WTC11 (cell line): ENCODE measurements around the gene PCSK5. TPM values are rescaled to one million over a fixed set of nuclear protein-coding genes. Genes with fewer than 3 reads are reported as not detected.

Experiments used
- ATAC-seq: fragments of 200-7000 bp; cut with Tn5 transposase; 2 replicates; pipeline ENCODE4 v1.10.0; 2021; ENCODE audit warnings: mild to moderate bottlenecking, moderate library complexity
- CTCF ChIA-PET: fragments of 300-600 bp; sonication (Branson Sonifier 250); formaldehyde crosslinking; loops from one replicate; lab custom pipeline; 2021; ENCODE audit warnings: antibody characterized with exemption; lab: Charles Lee
- POLR2A ChIA-PET: fragments of 350-600 bp; sonication (Branson Sonifier 250); formaldehyde crosslinking; loops from one replicate; lab custom pipeline; 2021; ENCODE audit warnings: antibody characterized with exemption; lab: Charles Lee
- DNase-seq: peaks from one replicate; pipeline ENCODE4 v3.0.0; 2021; ENCODE audit warnings: low spot score
- H3K27ac Mint-ChIP-seq: 2 replicates; pipeline ENCODE4 v1.8.0; 2021; ENCODE audit warnings: mixed read lengths
- H3K27me3 Mint-ChIP-seq: 2 replicates; pipeline ENCODE4 v1.8.0; 2021; ENCODE audit warnings: low read depth, mild to moderate bottlenecking, moderate library complexity, mixed read lengths
- H3K36me3 Mint-ChIP-seq: 2 replicates; pipeline ENCODE4 v1.8.0; 2021; ENCODE audit warnings: mixed read lengths
- H3K4me1 Mint-ChIP-seq: 2 replicates; pipeline ENCODE4 v1.8.0; 2022; ENCODE audit warnings: mixed read lengths
- H3K4me3 Mint-ChIP-seq: 2 replicates; pipeline ENCODE4 v1.8.0; 2021; ENCODE audit warnings: mild to moderate bottlenecking, moderate library complexity, mixed read lengths
- H3K9me3 Mint-ChIP-seq: 2 replicates; pipeline ENCODE4 v1.8.0; 2021; ENCODE audit warnings: mixed read lengths
- AR ChIP-seq: fragments of 250-450 bp; sonication (Bioruptor Pico); IDR thresholded peaks from 2 replicates; pipeline ENCODE4 v1.9.0; 2021; ENCODE audit warnings: mild to moderate bottlenecking
- EMX1 ChIP-seq: fragments of 250-450 bp; sonication (Bioruptor Pico); IDR thresholded peaks from 2 replicates; pipeline ENCODE4 v1.8.0; 2021; ENCODE audit warnings: mild to moderate bottlenecking
- ETV6 ChIP-seq: sonication (generic); formaldehyde crosslinking; IDR thresholded peaks from 2 replicates; pipeline ENCODE4 v1.8.1; 2022; ENCODE audit warnings: mild to moderate bottlenecking, missing genetic modification reagents
- GABPB1 ChIP-seq: sonication (generic); formaldehyde crosslinking; IDR thresholded peaks from 2 replicates; pipeline ENCODE4 v1.8.1; 2023; ENCODE audit warnings: mild to moderate bottlenecking, missing genetic modification reagents
- IRF1 ChIP-seq: sonication (generic); formaldehyde crosslinking; IDR thresholded peaks from 2 replicates; pipeline ENCODE4 v1.8.0; 2023; ENCODE audit warnings: missing genetic modification reagents
- JAZF1 ChIP-seq: fragments of 250-450 bp; sonication (Bioruptor Pico); IDR thresholded peaks from 2 replicates; pipeline ENCODE4 v1.9.0; 2021; ENCODE audit warnings: moderate library complexity, mild to moderate bottlenecking, inconsistent platforms
- MXD4 ChIP-seq: fragments of 250-450 bp; sonication (Bioruptor Pico); IDR thresholded peaks from 2 replicates; pipeline ENCODE4 v1.8.0; 2021; ENCODE audit warnings: mild to moderate bottlenecking, moderate library complexity, borderline replicate concordance
- NFYB ChIP-seq: sonication (generic); formaldehyde crosslinking; conservative IDR thresholded peaks from 2 replicates; pipeline ENCODE4 v1.8.0; 2022; ENCODE audit warnings: low read depth, missing genetic modification reagents
- NR2C2 ChIP-seq: sonication (generic); formaldehyde crosslinking; IDR thresholded peaks from 2 replicates; pipeline ENCODE4 v1.8.0; 2022; ENCODE audit warnings: mild to moderate bottlenecking, missing genetic modification reagents
- OVOL2 ChIP-seq: fragments of 250-450 bp; sonication (Bioruptor Pico); IDR thresholded peaks from 2 replicates; pipeline ENCODE4 v1.9.0; 2021; ENCODE audit warnings: mild to moderate bottlenecking, borderline replicate concordance
- RORB ChIP-seq: fragments of 250-450 bp; sonication (Bioruptor Pico); IDR thresholded peaks from 2 replicates; pipeline ENCODE4 v1.9.0; 2021; ENCODE audit warnings: mild to moderate bottlenecking
- SMAD4 ChIP-seq: sonication (generic); formaldehyde crosslinking; IDR thresholded peaks from 2 replicates; pipeline ENCODE4 v1.8.0; 2022; ENCODE audit warnings: mild to moderate bottlenecking, missing genetic modification reagents
- SP1 ChIP-seq: sonication (generic); formaldehyde crosslinking; conservative IDR thresholded peaks from 2 replicates; pipeline ENCODE4 v1.8.1; 2022; ENCODE audit warnings: missing genetic modification reagents
- STAT6 ChIP-seq: sonication (generic); formaldehyde crosslinking; conservative IDR thresholded peaks from 2 replicates; pipeline ENCODE4 v1.8.1; 2023; ENCODE audit warnings: mild to moderate bottlenecking, low read depth, missing genetic modification reagents, moderate library complexity
- USF1 ChIP-seq: sonication (generic); formaldehyde crosslinking; IDR thresholded peaks from 2 replicates; pipeline ENCODE4 v1.8.0; 2022; ENCODE audit warnings: mild to moderate bottlenecking, missing genetic modification reagents
- ZNF263 ChIP-seq: sonication (generic); formaldehyde crosslinking; IDR thresholded peaks from 2 replicates; pipeline ENCODE4 v1.8.1; 2022; ENCODE audit warnings: low read depth, mild to moderate bottlenecking, moderate library complexity, missing genetic modification reagents
- ZNF396 ChIP-seq: fragments of 250-450 bp; sonication (Bioruptor Pico); IDR thresholded peaks from 2 replicates; pipeline ENCODE4 v1.8.0; 2021; ENCODE audit warnings: mild to moderate bottlenecking, moderate library complexity, borderline replicate concordance
- ZSCAN18 ChIP-seq: fragments of 250-450 bp; sonication (Bioruptor Pico); IDR thresholded peaks from 2 replicates; pipeline ENCODE4 v2.1.2; 2022; ENCODE audit warnings: mild to moderate bottlenecking, moderate library complexity
- total RNA-seq: library from RNA; stranded (reverse); gene quantifications from 3 replicates; pipeline ENCODE4 v1.2.3, GENCODE V29; 2021

The PCSK5 gene
- total RNA-seq, 1 experiment from 2014 or later: 30.6 TPM

- peak; percentile 90 for ATAC-seq
- DNase-seq: peak; percentile 33
- Mint-ChIP-seq H3K27me3 (no peaks in the 10 kb centered on the region), H3K27ac (peak overlapping the region; percentile 39; the same call in 1 of the 2 replicates), H3K4me3 (no peak overlapping the region), H3K4me1 (peaks cover 7% of the 10 kb centered on the region), H3K36me3 (no peaks in the 10 kb centered on the region), H3K9me3 (no peaks in the 10 kb centered on the region)
- POLR2A ChIA-PET: interaction anchor here (1.3 kb wide), 1 partner anchor 20 kb away, joined by 3 read pairs; the partner anchor contains the start of gene RFK
- CTCF ChIA-PET: interaction anchor here (0.7 kb wide), 1 partner anchor 74 kb away, joined by 3 read pairs; no protein-coding TSS in a partner anchor
- TF ChIP-seq STAT6 (CRISPR knock-in tag) (no peak), IRF1 (CRISPR knock-in tag) (no peak), ETV6 (CRISPR knock-in tag) (no peak), RORB (no peak), JAZF1 (CRISPR knock-in tag) (no peak), ZNF396 (CRISPR knock-in tag) (no peak), MXD4 (no peak)
Measured at GRCh38 chr9:76374783-76375559, 484.5 kb downstream of the PCSK5 start.

GRCh38 chr9:76377791-76378190, 487.3 kb downstream of the PCSK5 start:
- ATAC-seq (no peak), DNase-seq (no peak)
- TF ChIP-seq IRF1 (CRISPR knock-in tag): no peak
- no peak for TF ChIP-seq SP1 (CRISPR knock-in tag)
- TF ChIP-seq EMX1 (CRISPR knock-in tag): no peak
- no peak for TF ChIP-seq GABPB1 (CRISPR knock-in tag)
- no peak for TF ChIP-seq NFYB
- no peak for TF ChIP-seq AR
- no peak for TF ChIP-seq OVOL2
- no peak for TF ChIP-seq ZSCAN18 (CRISPR knock-in tag)
- no peak for TF ChIP-seq SMAD4 (CRISPR knock-in tag)
- no peak for TF ChIP-seq USF1 (CRISPR knock-in tag)
- no peak for TF ChIP-seq NR2C2 (CRISPR knock-in tag)
- TF ChIP-seq ZNF263 (CRISPR knock-in tag): no peak
- no peak for TF ChIP-seq STAT6 (CRISPR knock-in tag)
- no peaks in the 10 kb centered on the region for H3K27me3 Mint-ChIP-seq
- no peaks in the 10 kb centered on the region for H3K36me3 Mint-ChIP-seq
- peaks cover 7% of the 10 kb centered on the region for H3K4me1 Mint-ChIP-seq
- ChIA-PET CTCF (no interaction called here), POLR2A (no interaction called here)
- no peak overlapping the region for H3K27ac Mint-ChIP-seq
- H3K9me3 Mint-ChIP-seq: no peaks in the 10 kb centered on the region
- no peak overlapping the region for H3K4me3 Mint-ChIP-seq
